Coronary artery (tissue), 2 donors: ENCODE results near the gene OR6S1.
"Not testable (repeated sequence)": the region's sequence is repeated elsewhere in the genome, so short reads cannot be mapped to it uniquely, and the experiment has no call there.

Source experiments
- DNase-seq: peaks from one replicate; pipeline ENCODE4 v3.0.0-alpha.2; 2017; ENCODE audit warnings: low spot score
- H3K27ac ChIP-seq, 2 donors: fragments of 200-600 bp; sonication (generic); one replicate each; pipeline ENCODE4 v1.5.1; 2016 to 2019
- H3K4me3 ChIP-seq: fragments of 200-600 bp; sonication (generic); 2 replicates; pipeline ENCODE4 v1.5.1; 2016; ENCODE audit warnings: mild to moderate bottlenecking, moderate library complexity
- TF ChIP-seq, protein P1 (sequence below): fragments of 200-600 bp; sonication (generic); IDR thresholded peaks from one replicate; pipeline ENCODE4 v1.5.1; 2019; ENCODE audit warnings: antibody characterized with exemption

OR6S1 gene

DNA sequence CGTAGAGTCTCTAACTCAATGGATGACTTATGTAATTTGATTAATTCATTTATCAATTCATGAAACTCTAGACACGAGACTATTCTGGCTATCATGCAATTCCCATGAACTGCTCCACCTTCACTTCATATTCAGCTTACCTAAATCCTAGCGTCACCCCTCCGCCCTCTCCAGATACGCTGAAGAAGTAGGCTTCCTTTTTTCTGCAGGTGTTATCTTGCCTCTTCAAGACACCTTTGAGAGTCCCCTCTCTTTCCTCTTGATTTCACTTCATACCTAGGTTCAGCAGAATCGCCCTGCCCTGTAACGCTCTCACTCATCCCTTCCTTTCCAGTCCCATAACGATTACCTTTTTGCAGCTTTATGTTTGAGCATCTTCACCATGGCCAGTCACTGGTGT is 38.9 kb upstream of the OR6S1 start:
- TF ChIP-seq, protein P1, sequence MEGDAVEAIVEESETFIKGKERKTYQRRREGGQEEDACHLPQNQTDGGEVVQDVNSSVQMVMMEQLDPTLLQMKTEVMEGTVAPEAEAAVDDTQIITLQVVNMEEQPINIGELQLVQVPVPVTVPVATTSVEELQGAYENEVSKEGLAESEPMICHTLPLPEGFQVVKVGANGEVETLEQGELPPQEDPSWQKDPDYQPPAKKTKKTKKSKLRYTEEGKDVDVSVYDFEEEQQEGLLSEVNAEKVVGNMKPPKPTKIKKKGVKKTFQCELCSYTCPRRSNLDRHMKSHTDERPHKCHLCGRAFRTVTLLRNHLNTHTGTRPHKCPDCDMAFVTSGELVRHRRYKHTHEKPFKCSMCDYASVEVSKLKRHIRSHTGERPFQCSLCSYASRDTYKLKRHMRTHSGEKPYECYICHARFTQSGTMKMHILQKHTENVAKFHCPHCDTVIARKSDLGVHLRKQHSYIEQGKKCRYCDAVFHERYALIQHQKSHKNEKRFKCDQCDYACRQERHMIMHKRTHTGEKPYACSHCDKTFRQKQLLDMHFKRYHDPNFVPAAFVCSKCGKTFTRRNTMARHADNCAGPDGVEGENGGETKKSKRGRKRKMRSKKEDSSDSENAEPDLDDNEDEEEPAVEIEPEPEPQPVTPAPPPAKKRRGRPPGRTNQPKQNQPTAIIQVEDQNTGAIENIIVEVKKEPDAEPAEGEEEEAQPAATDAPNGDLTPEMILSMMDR: no peak
- DNase-seq: no peak
- Histone ChIP-seq H3K27ac (no peak overlapping the region), H3K4me3 (no peak overlapping the region)

DNA sequence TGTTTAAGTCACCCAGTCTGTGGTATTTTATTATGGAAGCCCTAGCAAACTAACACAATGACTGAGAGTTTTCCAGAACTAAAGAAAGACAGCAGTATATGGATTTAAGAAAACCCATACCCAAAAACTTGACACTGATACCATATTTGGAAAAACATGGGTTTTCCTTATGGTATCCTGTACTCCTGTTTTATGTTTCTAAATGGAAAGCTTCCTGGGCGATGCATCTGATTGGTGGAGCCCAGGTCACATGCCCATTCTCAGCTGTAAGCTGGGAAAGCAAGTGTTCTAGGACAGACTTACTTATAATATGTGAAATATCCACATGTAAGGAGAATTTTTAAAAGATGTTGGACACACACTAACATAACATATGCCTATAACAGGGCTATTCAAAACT is 38.4 kb upstream of the OR6S1 start:
- no peak for DNase-seq
- H3K4me3 ChIP-seq: no peak overlapping the region
- TF ChIP-seq, protein P1: no peak
- H3K27ac ChIP-seq: no peak overlapping the region

DNA sequence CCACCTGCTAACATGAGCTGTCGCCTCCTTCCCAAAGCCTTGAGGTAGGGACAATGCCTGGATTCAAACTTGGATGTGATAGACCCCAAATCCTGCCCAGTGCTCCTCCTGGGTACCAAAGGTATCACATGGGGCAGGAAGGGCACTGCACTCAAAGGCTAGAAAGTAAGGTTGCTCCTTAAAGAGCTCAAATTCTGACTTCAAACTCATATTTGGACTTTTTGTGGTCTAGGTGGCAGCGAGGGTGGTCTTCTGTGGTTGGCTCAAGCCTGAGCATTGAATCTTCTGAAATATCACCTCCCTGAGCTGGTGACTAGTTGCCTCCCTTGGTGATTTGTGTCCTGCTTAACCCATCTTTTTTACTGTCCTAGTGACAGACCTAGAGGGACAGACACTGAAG is 34.6 kb upstream of the OR6S1 start:
- Histone ChIP-seq H3K4me3 (no peak overlapping the region), H3K27ac (no peak overlapping the region)
- no peak for DNase-seq
- TF ChIP-seq, protein P1: no peak

DNA sequence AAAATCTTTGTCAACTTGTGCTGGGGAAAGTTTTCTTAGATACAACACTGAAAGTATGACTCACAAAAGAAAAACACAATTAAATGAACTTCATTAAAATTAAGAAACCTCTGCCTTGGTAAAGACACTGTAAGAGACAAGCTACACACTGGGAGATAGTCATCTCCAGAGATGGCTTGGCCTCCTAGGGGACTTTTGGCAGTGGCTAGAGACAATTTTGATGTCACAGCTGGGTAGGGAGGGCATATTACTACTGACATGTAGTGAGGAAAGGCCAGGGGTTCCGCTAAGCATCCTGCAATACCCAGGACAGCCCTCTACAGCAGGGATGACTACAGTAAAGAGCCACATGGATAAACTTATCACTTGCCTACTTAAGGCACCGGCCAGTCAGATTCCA is 34.2 kb upstream of the OR6S1 start:
- peak; percentile 17 for DNase-seq
- TF ChIP-seq, protein P1: no peak
- Histone ChIP-seq H3K27ac (no peak overlapping the region), H3K4me3 (no peak overlapping the region)

DNA sequence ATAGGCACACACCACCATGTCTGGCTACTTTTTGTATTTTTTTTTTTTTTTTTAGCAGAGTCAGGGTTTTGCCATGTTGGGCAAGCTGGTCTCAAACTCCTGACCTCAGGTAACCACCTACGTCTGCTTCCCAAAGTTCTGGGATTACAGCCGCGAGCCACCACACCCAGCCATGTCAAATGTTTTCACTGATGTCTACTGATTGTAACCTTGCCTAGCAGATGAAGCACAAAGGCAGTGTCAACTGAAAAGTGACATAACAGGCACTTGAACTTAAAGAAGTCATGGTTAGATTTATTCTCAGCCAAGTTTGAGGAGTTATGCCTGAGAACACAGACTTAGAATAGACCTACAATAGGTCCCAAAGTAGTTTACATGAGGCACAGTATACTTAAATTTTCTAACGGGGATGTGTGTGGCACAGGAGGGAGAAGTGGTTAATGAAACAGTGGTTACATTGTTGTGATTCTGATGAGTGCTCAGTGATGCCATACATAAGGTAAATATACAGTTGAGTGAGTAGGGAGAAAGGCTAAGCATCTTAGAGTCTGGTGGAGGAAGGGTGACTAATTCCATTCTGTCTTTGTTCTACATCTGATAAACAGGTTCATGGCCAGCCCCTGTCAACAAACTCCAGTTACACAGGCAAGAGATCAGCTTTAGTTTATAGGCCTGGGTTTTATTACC is 30.2 kb upstream of the OR6S1 start:
- TF ChIP-seq, protein P1: no peak
- peak; percentile 3 for DNase-seq
- Histone ChIP-seq H3K27ac (no peak overlapping the region), H3K4me3 (no peak overlapping the region)

DNA sequence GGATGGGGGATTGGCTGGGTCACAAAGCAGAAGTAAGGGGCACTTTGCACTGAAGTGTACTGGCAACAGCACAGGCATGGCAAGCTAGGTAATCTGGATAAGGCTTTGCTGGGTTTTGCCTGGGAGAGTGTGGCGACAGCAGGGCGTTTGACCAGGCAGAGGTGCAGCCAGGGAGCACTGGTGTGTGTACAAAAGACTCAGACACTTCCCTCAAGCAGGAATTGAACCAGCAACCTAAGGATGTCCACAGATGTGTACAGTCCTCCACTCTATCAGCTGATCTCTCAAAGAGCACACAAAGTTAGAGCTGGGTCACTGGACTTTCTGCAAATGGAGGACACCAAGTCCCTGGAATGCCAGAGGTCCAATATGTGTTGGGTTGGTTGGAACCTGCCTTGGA is 27.5 kb upstream of the OR6S1 start:
- Histone ChIP-seq H3K27ac (no peak overlapping the region), H3K4me3 (no peak overlapping the region)
- DNase-seq: peak; percentile 45
- TF ChIP-seq, protein P1: no peak

DNA sequence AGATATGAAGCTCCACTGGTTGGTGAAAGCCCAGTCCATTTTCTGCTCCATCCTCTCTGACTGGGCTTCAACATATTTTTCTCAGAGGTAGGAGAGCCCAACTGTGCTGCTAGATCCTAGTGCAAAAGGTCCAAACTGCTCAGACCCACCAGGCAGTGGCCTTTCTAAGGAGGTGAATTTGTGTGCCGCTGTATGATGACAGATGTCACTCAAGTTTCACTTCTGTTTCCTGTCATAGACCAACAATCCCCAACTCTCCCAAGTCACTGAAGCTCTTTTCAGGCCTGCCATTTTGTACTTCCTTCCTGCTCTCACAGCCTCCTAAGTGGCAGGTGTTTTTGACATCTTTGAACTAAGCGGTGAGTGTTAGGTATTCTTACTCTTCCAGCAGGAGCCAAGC is 26.5 kb upstream of the OR6S1 start:
- Histone ChIP-seq H3K4me3 (no peak overlapping the region), H3K27ac (no peak overlapping the region)
- no peak for DNase-seq
- TF ChIP-seq, protein P1: no peak

DNA sequence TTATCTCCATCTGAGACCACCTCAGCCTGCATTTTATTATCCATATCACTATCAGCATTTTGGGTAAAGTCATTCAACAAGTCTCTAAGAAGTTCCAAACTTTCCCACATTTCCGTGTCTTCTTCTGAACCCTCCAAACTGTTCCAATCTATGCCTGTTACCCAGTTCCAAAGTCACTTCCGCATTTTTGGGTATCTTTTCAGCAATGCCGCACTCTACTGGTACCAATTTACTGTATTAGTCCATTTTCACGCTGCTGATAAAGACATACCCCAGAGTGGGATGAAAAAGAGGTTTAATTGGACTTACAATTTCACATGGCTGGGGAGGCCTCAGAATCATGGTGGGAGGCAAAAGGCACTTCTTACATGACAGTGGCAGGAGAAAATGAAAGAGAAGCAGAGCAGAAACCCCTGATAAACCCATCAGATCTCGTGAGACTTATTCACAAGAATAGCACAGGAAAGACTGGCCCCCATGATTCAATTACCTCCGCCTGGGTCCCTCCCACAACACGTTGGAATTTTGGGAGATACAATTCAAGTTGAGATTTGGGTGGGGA is 25.0 kb upstream of the OR6S1 start:
- H3K27ac ChIP-seq, DNase-seq, H3K4me3 ChIP-seq: not testable (repeated sequence)
